Prostate gland (tissue), 2 donors: ENCODE data around the gene DLX4. TPM values are rescaled to one million over a fixed set of nuclear protein-coding genes. Genes with fewer than 3 reads are reported as not detected.

ENCODE experiments used
- DNase-seq: peaks from one replicate; pipeline ENCODE4 v3.0.0-alpha.2; 2019; ENCODE audit warnings: low spot score
- H3K27ac ChIP-seq, 2 donors: fragments of 200-600 bp; sonication (generic); 2 replicates each; pipeline ENCODE4 v1.5.1; 2017 to 2019
- H3K27me3 ChIP-seq: fragments of 200-600 bp; sonication (generic); replicated peaks from 2 replicates; pipeline ENCODE4 v1.5.1; 2019; ENCODE audit not compliant: insufficient read depth
- H3K36me3 ChIP-seq, 2 donors: fragments of 200-600 bp; sonication (generic); 1 replicate in 1 of 2; 2 replicates in 1 of 2; pipeline versions ENCODE4 v1.5.1 to v1.8.1; 2017 to 2019
- H3K4me1 ChIP-seq: fragments of 200-600 bp; sonication (generic); replicated peaks from 2 replicates; pipeline ENCODE4 v1.5.1; 2019
- H3K4me3 ChIP-seq, 2 donors: fragments of 200-600 bp; sonication (generic); 2 replicates each; pipeline ENCODE4 v1.5.1; 2017 to 2019
- H3K9me3 ChIP-seq: fragments of 200-600 bp; sonication (generic); 2 replicates; pipeline ENCODE4 v1.5.1; 2017
- CTCF ChIP-seq, 4 experiments: fragments of 200-600 bp in 2 of 4; fragments of 450-650 bp in 2 of 4; sonication (generic) in 2 of 4; IDR thresholded peaks; 1 replicate in 3 of 4; 2 replicates in 1 of 4; pipeline ENCODE4 v1.5.1; 2016 to 2019; ENCODE audit warnings: antibody characterized with exemption in 4 of 4, mild to moderate bottlenecking in 2 of 4, moderate library complexity in 2 of 4
- POLR2A ChIP-seq: fragments of 450-650 bp; IDR thresholded peaks from one replicate; pipeline ENCODE4 v1.6.1; 2016; ENCODE audit warnings: antibody characterized with exemption, mild to moderate bottlenecking
- POLR2AphosphoS5 ChIP-seq: sonication (generic); formaldehyde crosslinking; IDR thresholded peaks from one replicate; pipeline ENCODE4 v1.6.1; 2017; ENCODE audit warnings: antibody characterized with exemption
- whole genome bisulfite sequencing: methylation state at CpG from one replicate; pipeline ENCODE4 v1.1.5; 2018; 5-methylcytosine and 5-hydroxymethylcytosine counted together
- intact Hi-C: fragments of 100-400 bp; cut with DNase I; formaldehyde crosslinking; loops from one replicate; pipeline ENCODE4 v1.14.2; 2022
- total RNA-seq, 2 donors: library from RNA; depleted of rRNA; stranded (reverse); fragments of >200 nt; gene quantifications; one replicate each; pipeline ENCODE4 v1.1.0, GENCODE V29; 2016

Gene DLX4
- total RNA-seq, 2 donors from 2014 or later: not detected

DNA sequence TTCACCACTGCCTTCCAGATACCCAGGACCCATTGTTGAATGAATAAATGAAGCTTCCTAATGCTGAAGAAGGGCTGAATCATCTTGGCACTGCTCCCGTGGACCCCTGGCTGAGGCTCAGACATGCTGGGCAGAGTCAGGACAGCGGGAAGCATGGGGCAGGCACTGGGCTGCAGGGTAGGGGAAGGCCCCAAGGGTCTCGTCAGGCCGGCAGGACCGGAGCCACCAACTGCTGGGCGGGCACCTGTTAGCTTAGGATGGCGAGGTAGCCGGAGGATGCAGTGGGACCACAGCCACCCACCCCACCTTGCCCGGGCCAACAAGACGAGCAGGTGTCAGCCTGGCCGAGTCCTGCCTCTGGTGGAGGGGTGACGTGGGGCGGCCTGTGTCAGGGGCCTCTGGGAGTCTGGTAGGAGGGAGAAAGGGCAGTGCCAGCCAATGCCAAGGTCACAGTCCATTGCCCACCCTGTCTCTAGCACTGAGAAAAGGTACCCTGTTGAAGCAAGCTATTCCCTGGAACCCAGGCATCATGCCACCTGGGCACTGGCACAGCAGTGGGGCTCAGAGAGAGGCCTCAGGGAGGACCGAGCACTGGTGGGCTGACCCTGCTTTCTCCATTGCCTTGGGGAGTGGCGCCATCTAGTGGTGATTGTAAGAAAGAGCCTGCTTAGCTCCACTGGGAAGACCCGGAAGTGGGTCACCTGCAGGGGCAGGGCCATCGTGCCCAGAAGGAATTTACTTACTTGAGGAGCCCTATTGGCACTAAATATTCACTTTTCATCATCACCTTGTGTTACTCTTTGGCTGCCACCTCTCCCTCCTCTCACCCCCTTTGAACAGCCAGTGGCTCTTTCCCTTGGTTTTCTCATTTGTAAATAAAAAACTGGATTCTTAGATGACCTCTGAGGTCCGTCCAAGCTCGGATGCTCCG is 29.0 kb downstream of the DLX4 start:
- Histone ChIP-seq H3K4me1 (peaks cover 16% of the 10 kb centered on the region), H3K27ac (no peak overlapping the region), H3K27me3 (no peaks in the 10 kb centered on the region), H3K9me3 (no peaks in the 10 kb centered on the region), H3K4me3 (no peak overlapping the region), H3K36me3 (no peaks in the 10 kb centered on the region)
- intact Hi-C loops: loop anchor here (1.0 to 5.0 kb wide), 4 partner anchors 116 to 426 kb away; partner anchors contain the start of gene SLC35B1
- WGBS: 47% methylated on average over 20 of the region's 20 CpGs
- DNase-seq: peak; percentile 77
- TF ChIP-seq POLR2A: no peak
- TF ChIP-seq CTCF (IDR thresholded peaks at IDR 0.05): peak; percentile 78 to 99 (median 94)
- TF ChIP-seq POLR2AphosphoS5: peak; percentile 31

GRCh38 chr17:49998836-49999511 is 30.0 kb downstream of the DLX4 start:
- Histone ChIP-seq H3K36me3 (no peaks in the 10 kb centered on the region), H3K4me1 (peaks cover 16% of the 10 kb centered on the region), H3K27ac (no peak overlapping the region), H3K9me3 (no peaks in the 10 kb centered on the region), H3K4me3 (no peak overlapping the region), H3K27me3 (no peaks in the 10 kb centered on the region)
- TF ChIP-seq CTCF (IDR thresholded peaks at IDR 0.05) (no peak), POLR2AphosphoS5 (no peak), POLR2A (no peak)
- no peak for DNase-seq
- 61% methylated on average over 11 of the region's 11 CpGs for WGBS
- intact Hi-C loops: loop anchor here (1.0 to 5.0 kb wide), 4 partner anchors 117 to 427 kb away; partner anchors contain the start of gene SLC35B1

DNA sequence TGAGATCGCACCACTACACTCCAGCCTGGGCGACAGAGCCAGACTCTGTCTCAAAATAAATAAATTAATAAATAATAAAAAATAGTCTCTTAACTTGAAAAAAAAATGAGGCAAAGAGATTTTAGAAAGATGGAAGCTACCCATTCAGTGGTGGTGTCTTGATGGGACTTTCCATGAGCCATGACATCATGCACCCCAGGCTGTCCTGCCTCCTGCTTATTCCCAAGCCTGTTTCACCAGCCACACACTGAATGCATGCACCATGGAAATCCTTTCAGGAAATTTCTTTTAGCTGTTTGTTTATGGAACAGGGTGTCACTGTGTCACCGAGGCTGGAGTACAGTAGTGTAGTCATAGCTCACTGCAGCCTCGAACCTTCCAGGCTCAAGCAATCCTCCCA is 34.9 kb downstream of the DLX4 start:
- no peaks in the 10 kb centered on the region for H3K4me1 ChIP-seq
- intact Hi-C loops: no loop called here
- H3K4me3 ChIP-seq: no peak overlapping the region
- TF ChIP-seq CTCF (IDR thresholded peaks at IDR 0.05) (no peak), POLR2AphosphoS5 (no peak), POLR2A (no peak)
- no peak for DNase-seq
- H3K36me3 ChIP-seq: no peaks in the 10 kb centered on the region
- no peaks in the 10 kb centered on the region for H3K27me3 ChIP-seq
- no peak overlapping the region for H3K27ac ChIP-seq
- 75% methylated on average over 4 of the region's 4 CpGs for WGBS
- no peaks in the 10 kb centered on the region for H3K9me3 ChIP-seq

DNA sequence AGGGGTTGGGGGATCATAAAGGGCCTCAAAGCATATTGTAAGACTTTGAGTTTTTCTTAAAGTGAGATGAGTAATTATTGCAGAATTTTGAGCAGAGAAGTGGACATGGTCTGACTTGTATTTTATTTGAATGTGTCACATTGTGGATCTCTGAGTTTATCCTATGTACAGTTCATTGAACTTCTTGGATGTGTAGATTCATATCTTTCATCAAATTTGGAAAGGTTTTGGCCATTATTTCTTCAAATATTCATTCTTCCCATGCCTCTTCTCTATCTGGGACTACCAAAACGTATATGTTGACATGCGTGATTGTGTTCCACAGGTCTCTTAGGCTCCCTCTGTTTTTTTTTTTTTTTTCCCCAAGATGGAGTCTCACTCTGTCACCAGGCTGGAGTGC is 40.3 kb downstream of the DLX4 start:
- H3K9me3 ChIP-seq: no peaks in the 10 kb centered on the region
- no peak overlapping the region for H3K4me3 ChIP-seq
- no peak overlapping the region for H3K27ac ChIP-seq
- H3K27me3 ChIP-seq: no peaks in the 10 kb centered on the region
- intact Hi-C loops: no loop called here
- no peaks in the 10 kb centered on the region for H3K4me1 ChIP-seq
- WGBS: 86% methylated on average over 2 of the region's 2 CpGs
- TF ChIP-seq POLR2A: no peak
- TF ChIP-seq POLR2AphosphoS5: no peak
- no peak for TF ChIP-seq CTCF (IDR thresholded peaks at IDR 0.05)
- no peak for DNase-seq
- H3K36me3 ChIP-seq: no peaks in the 10 kb centered on the region
